GM12864 (cell line): Measurements from ENCODE around the gene DNAJC4.

Source experiments
- DNase-seq: peaks from one replicate; pipeline ENCODE4 v3.0.0-alpha.2; 2011; ENCODE audit warnings: low read depth
- H3K4me3 ChIP-seq: 2 replicates; pipeline ENCODE4 v1.5.1; 2011; ENCODE audit warnings: mild to moderate bottlenecking, low read depth, low read length, control low read depth
- TF ChIP-seq, protein P1 (sequence below): IDR thresholded peaks from 2 replicates; pipeline ENCODE4 v1.5.1; 2011; ENCODE audit warnings: low read depth, mild to moderate bottlenecking, moderate library complexity, low read length, control low read depth, inconsistent platforms; ENCODE audit errors: missing control alignments

Gene DNAJC4

DNA sequence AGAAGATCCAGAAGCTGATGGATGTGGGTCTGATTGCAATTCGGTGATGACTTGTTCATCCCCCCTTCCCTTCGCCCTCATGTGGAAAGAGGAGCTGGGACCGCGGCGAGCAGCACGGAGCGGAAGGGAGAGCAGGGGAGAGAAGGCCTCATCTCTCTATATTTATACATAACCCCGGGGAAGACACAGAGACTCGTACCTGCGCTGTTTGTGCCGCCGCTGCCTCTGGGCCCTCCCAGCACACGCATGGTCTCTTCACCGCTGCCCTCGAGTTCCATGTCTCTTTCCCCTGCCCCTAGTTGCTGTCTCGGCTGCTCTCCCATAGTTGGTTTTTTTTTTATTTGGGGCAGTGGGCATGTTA lies 26.3 kb upstream of the DNAJC4 start:
- no peak for DNase-seq
- H3K4me3 ChIP-seq: no peak overlapping the region
- TF ChIP-seq, protein P1, sequence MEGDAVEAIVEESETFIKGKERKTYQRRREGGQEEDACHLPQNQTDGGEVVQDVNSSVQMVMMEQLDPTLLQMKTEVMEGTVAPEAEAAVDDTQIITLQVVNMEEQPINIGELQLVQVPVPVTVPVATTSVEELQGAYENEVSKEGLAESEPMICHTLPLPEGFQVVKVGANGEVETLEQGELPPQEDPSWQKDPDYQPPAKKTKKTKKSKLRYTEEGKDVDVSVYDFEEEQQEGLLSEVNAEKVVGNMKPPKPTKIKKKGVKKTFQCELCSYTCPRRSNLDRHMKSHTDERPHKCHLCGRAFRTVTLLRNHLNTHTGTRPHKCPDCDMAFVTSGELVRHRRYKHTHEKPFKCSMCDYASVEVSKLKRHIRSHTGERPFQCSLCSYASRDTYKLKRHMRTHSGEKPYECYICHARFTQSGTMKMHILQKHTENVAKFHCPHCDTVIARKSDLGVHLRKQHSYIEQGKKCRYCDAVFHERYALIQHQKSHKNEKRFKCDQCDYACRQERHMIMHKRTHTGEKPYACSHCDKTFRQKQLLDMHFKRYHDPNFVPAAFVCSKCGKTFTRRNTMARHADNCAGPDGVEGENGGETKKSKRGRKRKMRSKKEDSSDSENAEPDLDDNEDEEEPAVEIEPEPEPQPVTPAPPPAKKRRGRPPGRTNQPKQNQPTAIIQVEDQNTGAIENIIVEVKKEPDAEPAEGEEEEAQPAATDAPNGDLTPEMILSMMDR: no peak

DNA sequence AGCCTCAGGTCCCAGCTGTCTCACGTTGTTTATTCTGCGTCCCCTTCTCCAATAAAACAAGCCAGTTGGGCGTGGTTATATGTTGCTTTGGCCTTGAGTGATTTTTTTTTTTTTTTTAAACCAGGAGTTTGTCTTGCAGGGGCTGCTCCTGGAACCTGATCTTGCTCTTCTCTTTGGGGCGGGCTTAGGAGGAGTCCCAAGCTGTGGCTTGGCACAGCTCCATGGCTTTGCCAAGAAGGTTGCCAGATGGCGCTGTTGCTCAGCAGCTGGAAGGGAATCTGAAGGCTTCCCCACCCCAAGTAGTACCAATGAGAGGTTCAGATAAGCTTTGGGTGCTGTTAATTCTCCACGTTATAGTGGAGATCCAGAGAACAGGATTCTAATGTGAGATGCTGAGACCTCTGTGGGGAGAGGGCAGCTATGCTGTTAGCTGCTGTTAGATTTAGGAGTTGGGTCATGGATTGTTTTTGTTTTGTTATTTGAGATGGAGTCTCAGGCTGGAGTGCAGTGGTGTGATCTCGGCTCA lies 25.8 kb upstream of the DNAJC4 start:
- no peak overlapping the region for H3K4me3 ChIP-seq
- no peak for DNase-seq
- TF ChIP-seq, protein P1: peak; percentile 77

DNA sequence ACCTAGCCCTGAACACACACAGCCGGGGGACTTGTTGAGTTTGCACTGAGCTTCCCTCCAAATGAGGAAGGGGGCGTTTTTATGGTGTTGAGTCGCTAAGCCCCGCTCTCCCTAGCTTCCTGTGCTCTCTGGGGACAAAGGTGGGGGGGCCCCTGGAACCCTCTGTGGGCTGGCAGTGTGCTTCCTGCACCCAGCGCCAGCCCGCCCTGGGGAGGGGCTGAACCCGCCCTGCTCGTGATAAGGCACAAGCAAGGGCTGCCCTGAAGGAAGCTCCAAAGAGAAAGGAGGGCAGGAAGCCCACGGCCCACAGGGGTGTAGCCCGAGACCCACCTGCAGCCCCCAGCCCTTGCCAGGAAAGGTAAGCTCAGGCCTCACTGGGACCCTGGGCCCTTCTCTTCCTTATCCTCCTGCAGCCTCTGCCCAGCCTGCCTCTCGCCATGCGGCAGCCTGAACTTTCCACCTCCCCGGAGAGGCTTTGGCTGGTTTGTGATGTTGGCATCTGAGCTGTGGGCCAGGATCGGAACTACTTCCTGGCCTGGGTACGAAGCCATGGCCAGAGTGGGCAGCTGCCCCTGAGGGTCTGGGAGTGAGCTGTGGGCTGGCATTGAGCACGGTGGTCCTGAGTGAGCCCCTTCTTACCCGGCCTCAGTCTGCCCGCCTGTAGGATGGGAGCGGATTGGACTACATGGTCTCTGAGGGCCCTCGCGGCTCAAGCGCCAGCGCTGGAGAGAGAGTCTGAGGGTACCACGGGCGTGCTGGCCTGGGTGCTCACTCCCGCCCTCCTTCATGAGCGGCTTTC lies 23.7 kb upstream of the DNAJC4 start, which contains the start of gene FERMT3:
Gene FERMT3, plus strand, starts transcription at position 265 of the 799 bp plus-strand sequence. CDS start 644 bp downstream, outside the sequence.
- TF ChIP-seq, protein P1: no peak
- no peak for DNase-seq
- H3K4me3 ChIP-seq: peak within 1 kb of the TSS; percentile 77

DNA sequence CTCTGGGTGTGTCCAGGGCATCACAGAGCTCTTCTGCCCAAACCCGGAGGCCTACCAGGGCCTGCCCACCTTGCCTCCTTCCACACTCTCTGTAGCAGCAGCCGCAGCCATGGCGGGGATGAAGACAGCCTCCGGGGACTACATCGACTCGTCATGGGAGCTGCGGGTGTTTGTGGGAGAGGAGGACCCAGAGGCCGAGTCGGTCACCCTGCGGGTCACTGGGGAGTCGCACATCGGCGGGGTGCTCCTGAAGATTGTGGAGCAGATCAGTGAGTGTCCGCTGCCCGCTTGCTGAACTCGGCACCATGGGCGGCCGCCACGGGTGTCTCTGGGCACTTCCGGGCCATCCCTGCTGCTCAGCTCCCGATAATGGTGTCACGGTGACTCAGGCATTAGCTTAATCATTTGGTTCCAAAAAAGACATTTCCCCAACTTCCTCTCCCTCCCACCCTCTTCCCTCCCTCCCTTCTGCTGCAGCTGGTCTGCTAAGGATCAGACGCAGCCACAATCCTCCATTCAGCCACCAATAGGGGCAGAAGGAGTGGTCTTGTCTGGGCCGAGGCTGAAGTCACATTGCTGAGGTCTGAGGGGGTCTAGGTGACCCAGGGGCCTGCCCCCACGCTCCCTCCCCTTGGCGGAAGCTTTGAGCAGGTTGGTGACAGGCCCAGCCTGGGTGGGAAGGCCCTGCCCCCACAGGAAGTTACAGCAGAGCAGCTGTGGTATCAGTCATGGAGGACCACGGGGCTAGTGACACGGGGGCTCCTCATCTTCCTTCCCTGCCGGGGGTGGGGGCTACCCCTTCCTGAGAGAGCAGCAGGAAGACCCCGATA lies 22.9 kb upstream of the DNAJC4 start:
- H3K4me3 ChIP-seq: peak overlapping the region; percentile 77
- no peak for DNase-seq
- TF ChIP-seq, protein P1: no peak

DNA sequence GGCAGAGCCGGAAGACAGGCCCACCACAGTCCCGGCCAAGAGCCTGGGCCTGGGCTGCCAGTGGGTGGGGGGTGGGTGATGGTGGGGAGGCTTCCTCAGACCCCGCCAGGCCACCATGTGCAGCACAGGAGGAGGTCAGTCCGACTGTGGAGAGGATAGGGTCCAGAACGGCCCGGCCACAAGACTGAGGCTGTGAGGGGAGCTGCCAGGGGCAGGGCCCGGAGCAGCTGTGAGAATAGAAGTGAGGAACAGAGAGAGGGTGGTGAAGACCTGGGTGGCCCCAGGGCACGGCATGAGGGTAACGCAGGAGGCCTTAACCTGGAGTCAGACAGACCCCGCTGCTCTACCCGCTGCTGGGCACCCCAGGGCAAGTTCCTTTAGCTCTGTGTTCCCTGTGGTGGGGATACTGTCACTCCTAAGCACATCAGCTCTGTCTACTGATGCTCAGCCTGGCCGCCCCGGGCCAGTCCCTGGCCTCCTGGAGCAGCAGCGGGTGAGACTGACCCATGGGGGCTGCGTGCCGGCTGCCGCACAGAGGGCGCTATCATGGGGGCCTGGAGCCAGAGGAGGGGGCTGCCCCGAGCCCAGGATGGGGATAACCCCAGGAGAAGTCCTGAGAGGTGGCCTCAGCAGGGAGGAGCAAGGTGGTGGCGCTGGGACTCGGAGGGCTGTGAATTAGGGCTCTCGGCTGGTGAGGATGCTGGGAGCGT lies 22.1 kb upstream of the DNAJC4 start:
- H3K4me3 ChIP-seq: peak overlapping the region; percentile 77
- TF ChIP-seq, protein P1: no peak
- no peak for DNase-seq

DNA sequence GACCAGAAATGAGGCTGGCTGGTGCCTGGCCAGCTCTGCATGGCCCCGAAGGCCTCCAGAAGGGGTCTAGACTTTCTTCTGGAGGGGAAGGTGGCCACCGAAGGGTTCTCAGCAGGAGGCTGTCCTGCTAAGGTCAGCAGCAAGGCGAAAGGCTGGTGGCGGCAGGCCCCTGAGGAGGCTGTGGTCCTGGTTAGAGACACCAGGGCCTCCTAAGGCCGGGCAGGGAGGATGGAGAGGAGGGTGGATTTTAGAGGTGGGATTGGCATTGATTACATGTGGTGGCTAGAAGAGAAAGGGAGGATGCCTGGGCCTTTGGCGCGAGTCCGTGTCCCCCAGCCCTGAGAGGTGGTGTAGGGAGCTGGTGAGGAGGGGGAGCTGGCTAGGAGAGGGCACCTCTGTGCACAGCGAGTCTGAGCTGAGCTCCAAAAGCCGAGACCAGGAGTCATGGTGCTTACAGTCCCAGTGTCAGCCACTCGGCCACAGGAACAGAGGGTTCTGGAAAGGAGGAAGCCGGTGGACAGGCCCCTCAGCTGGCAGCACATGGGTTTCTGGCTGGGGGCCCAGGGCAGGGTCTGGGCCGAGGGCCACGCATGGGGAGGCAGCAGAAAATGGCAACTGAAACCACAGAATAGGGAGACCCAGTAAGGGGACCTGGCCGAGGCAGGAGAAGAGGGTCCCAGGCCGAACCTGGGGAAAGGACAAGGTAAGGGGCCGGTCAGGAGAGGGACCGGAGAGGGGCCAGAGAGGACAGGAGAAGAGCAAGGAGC lies 21.4 kb upstream of the DNAJC4 start:
- TF ChIP-seq, protein P1: no peak
- peak overlapping the region; percentile 77 for H3K4me3 ChIP-seq
- no peak for DNase-seq
